H1 (cell line): Measurements from ENCODE around the gene GALNT6. TPM values are rescaled to one million over a fixed set of nuclear protein-coding genes. Genes with fewer than 3 reads are reported as not detected.

ENCODE experiments used
- CTCF ChIA-PET: fragments of 300-600 bp; sonication (Branson Sonifier 250); formaldehyde crosslinking; loops from one replicate; lab custom pipeline; 2021; ENCODE audit not compliant: partially characterized antibody; lab: Charles Lee
- POLR2A ChIA-PET: fragments of 300-600 bp; sonication (Branson Sonifier 250); formaldehyde crosslinking; loops from one replicate; lab custom pipeline; 2021; ENCODE audit warnings: inconsistent platforms; ENCODE audit not compliant: partially characterized antibody; lab: Charles Lee
- DNase-seq, 2 experiments: peaks; one replicate each; pipeline versions ENCODE4 v3.0.0 to v3.0.0-alpha.2; 2010 to 2022; ENCODE audit warnings: low spot score in 2 of 2, low read depth in 1 of 2, mixed read lengths in 1 of 2
- FAIRE-seq: peaks from 2 replicates; lab custom pipeline; 2011; peaks lifted over from hg19 to GRCh38; lab: Jason Lieb, UNC
- H2AFZ ChIP-seq: 2 replicates; pipeline ENCODE4 v1.8.1; 2012; ENCODE audit warnings: low read length, inconsistent platforms
- H2AK5ac ChIP-seq: 2 replicates; pipeline ENCODE4 v1.6.1; 2013; ENCODE audit warnings: low read depth, low read length
- H2BK120ac ChIP-seq: replicated peaks from 2 replicates; pipeline ENCODE3; 2013; ENCODE audit warnings: low read depth, low read length, inconsistent platforms
- H2BK12ac ChIP-seq: 2 replicates; pipeline ENCODE4 v1.6.1; 2013; ENCODE audit warnings: low read depth, low read length
- H2BK15ac ChIP-seq: 2 replicates; pipeline ENCODE4 v1.6.1; 2013; ENCODE audit warnings: low read length
- H2BK20ac ChIP-seq: 2 replicates; pipeline ENCODE4 v1.6.1; 2013; ENCODE audit warnings: low read length
- H2BK5ac ChIP-seq: 2 replicates; pipeline ENCODE4 v1.6.1; 2013; ENCODE audit warnings: low read depth, low read length
- H3K14ac ChIP-seq: 2 replicates; pipeline ENCODE4 v1.6.1; 2013; ENCODE audit warnings: inconsistent platforms; ENCODE audit not compliant: insufficient read length
- H3K18ac ChIP-seq: 2 replicates; pipeline ENCODE4 v1.6.1; 2013; ENCODE audit warnings: low read length; ENCODE audit errors: extremely low read depth
- H3K23ac ChIP-seq: 2 replicates; pipeline ENCODE4 v1.6.1; 2013; ENCODE audit warnings: inconsistent platforms; ENCODE audit not compliant: insufficient read length
- H3K23me2 ChIP-seq: 2 replicates; pipeline ENCODE4 v1.6.1; 2013; ENCODE audit warnings: low read depth, low read length
- H3K27ac ChIP-seq: 2 replicates; pipeline ENCODE4 v1.6.1; 2011; ENCODE audit warnings: low read depth, low read length, inconsistent platforms
- H3K27me3 ChIP-seq, 4 experiments: replicated peaks in 1 of 4; 1 replicate in 1 of 4; 2 replicates in 3 of 4; pipeline versions ENCODE4 v1.6.1 to v1.8.1; 2011 to 2013; ENCODE audit warnings: low read length in 3 of 4, mild to moderate bottlenecking in 3 of 4, inconsistent platforms in 2 of 4, mixed read lengths in 2 of 4, moderate library complexity in 1 of 4; ENCODE audit not compliant: control insufficient read depth in 3 of 4, insufficient read depth in 3 of 4; ENCODE audit errors: extremely low read depth in 1 of 4
- H3K36me3 ChIP-seq, 4 experiments: 2 replicates each; pipeline versions ENCODE4 v1.6.1 to v1.8.1; 2011 to 2013; ENCODE audit warnings: mild to moderate bottlenecking in 4 of 4, low read length in 3 of 4, moderate library complexity in 2 of 4, control low read depth in 1 of 4, inconsistent platforms in 1 of 4; ENCODE audit not compliant: insufficient read depth in 4 of 4, control insufficient read depth in 2 of 4
- H3K4ac ChIP-seq: replicated peaks from 2 replicates; pipeline ENCODE3; 2013; ENCODE audit warnings: low read length, low read depth, mixed read lengths, inconsistent platforms; ENCODE audit not compliant: insufficient read length
- H3K4me1 ChIP-seq, 4 experiments: replicated peaks in 1 of 4; 1 replicate in 1 of 4; 2 replicates in 3 of 4; pipeline versions ENCODE4 v1.6.1 to v1.8.1; 2011 to 2013; ENCODE audit warnings: low read length in 3 of 4, inconsistent platforms in 2 of 4, mixed read lengths in 1 of 4; ENCODE audit not compliant: insufficient read depth in 4 of 4, control insufficient read depth in 3 of 4
- H3K4me2 ChIP-seq, 2 experiments: 2 replicates each; pipeline versions ENCODE4 v1.6.1 to v1.8.1; 2011 to 2013; ENCODE audit warnings: low read depth in 2 of 2, low read length in 2 of 2, control low read depth in 1 of 2, inconsistent platforms in 1 of 2, mild to moderate bottlenecking in 1 of 2; ENCODE audit not compliant: insufficient read depth in 1 of 2
- H3K4me3 ChIP-seq, 4 experiments: fragments of 200-600, 300-600 bp in 1 of 4; sonication (generic), shearing (Covaris generic), sonication (Bioruptor Twin) in 1 of 4; 2 replicates each; pipeline versions ENCODE4 v1.5.1 to v1.8.1; 2011 to 2016; ENCODE audit warnings: low read length in 4 of 4, low read depth in 3 of 4, control low read depth in 2 of 4, inconsistent platforms in 2 of 4, mild to moderate bottlenecking in 2 of 4, mixed read lengths in 1 of 4, moderate library complexity in 1 of 4; ENCODE audit not compliant: insufficient read depth in 2 of 4; ENCODE audit errors: extremely low read depth in 1 of 4
- H3K56ac ChIP-seq: replicated peaks from 2 replicates; pipeline ENCODE3; 2013; ENCODE audit warnings: low read depth, mild to moderate bottlenecking, mixed read lengths, low read length, inconsistent platforms; ENCODE audit not compliant: insufficient read length
- H3K79me1 ChIP-seq: 2 replicates; pipeline ENCODE4 v1.6.1; 2013; ENCODE audit warnings: low read depth, low read length, control low read depth
- H3K79me2 ChIP-seq, 2 experiments: 2 replicates each; pipeline versions ENCODE4 v1.6.1 to v1.8.1; 2012 to 2013; ENCODE audit warnings: low read length in 2 of 2, mild to moderate bottlenecking in 2 of 2, inconsistent platforms in 1 of 2; ENCODE audit not compliant: insufficient read depth in 2 of 2, control insufficient read depth in 1 of 2
- H3K9ac ChIP-seq, 4 experiments: replicated peaks in 1 of 4; 1 replicate in 1 of 4; 2 replicates in 3 of 4; pipeline versions ENCODE4 v1.6.1 to v1.8.1; 2011 to 2013; ENCODE audit warnings: low read depth in 3 of 4, low read length in 3 of 4, control low read depth in 2 of 4, mild to moderate bottlenecking in 2 of 4, moderate library complexity in 2 of 4, inconsistent platforms in 1 of 4; ENCODE audit errors: extremely low read depth in 1 of 4
- H3K9me3 ChIP-seq, 2 experiments: 2 replicates each; pipeline versions ENCODE4 v1.6.1 to v1.8.1; 2012 to 2013; ENCODE audit warnings: mild to moderate bottlenecking in 2 of 2, moderate library complexity in 2 of 2, control low read depth in 1 of 2, inconsistent platforms in 1 of 2, low read depth in 1 of 2, low read length in 1 of 2, mixed read lengths in 1 of 2; ENCODE audit not compliant: insufficient read depth in 2 of 2
- H4K20me1 ChIP-seq, 2 experiments: replicated peaks in 1 of 2; 2 replicates each; pipeline versions ENCODE3 to v1.8.1; 2011 to 2013; ENCODE audit warnings: inconsistent platforms in 2 of 2, low read length in 2 of 2, mild to moderate bottlenecking in 1 of 2; ENCODE audit not compliant: insufficient read depth in 2 of 2, control insufficient read depth in 1 of 2
- H4K5ac ChIP-seq: 2 replicates; pipeline ENCODE4 v1.6.1; 2013; ENCODE audit warnings: low read length, low read depth, mixed read lengths, inconsistent platforms; ENCODE audit not compliant: insufficient read length
- H4K8ac ChIP-seq: 2 replicates; pipeline ENCODE4 v1.8.0; 2013; ENCODE audit warnings: mild to moderate bottlenecking, moderate library complexity, low read length, inconsistent platforms; ENCODE audit not compliant: insufficient read depth; ENCODE audit errors: extremely low read depth
- H4K91ac ChIP-seq: replicated peaks from 2 replicates; pipeline ENCODE3; 2013; ENCODE audit warnings: low read length, mixed read lengths, inconsistent platforms; ENCODE audit not compliant: insufficient read length
- SAP30 ChIP-seq: fragments of 300-600 bp; sonication (generic); IDR thresholded peaks from 2 replicates; pipeline ENCODE4 v1.7.1; 2012; ENCODE audit warnings: low read length, moderate library complexity, mild to moderate bottlenecking, inconsistent platforms; ENCODE audit not compliant: insufficient read depth, insufficient replicate concordance
- WGBS, 2 experiments: shearing (Covaris generic) in 1 of 2; methylation state at CpG; one replicate each; pipeline versions ENCODE4 v1.1.6 to v1.1.7; 2013 to 2015; ENCODE audit warnings: low lambda C conversion rate in 2 of 2, mixed read lengths in 2 of 2, inconsistent platforms in 1 of 2, low coverage in 1 of 2, missing lambda C conversion rate in 1 of 2; ENCODE audit not compliant: insufficient replicate concordance in 2 of 2, insufficient coverage in 1 of 2, insufficient read length in 1 of 2; ENCODE audit errors: extremely low coverage in 1 of 2, missing lambda C conversion rate in 1 of 2; 5-methylcytosine and 5-hydroxymethylcytosine counted together
- polyA plus RNA-seq, 7 experiments: library from polyadenylated mRNA; depleted of rRNA in 3 of 7; stranded (reverse) in 5 of 7; unstranded in 2 of 7; fragments of >200 nt in 5 of 7; fragments of 200-250 nt in 2 of 7; gene quantifications; 1 replicate in 5 of 7; 2 replicates in 1 of 7; 4 replicates in 1 of 7; pipeline versions ENCODE4 v1.2.1 to v1.2.3, GENCODE V29; 2011 to 2013; ENCODE audit warnings: missing spikeins in 2 of 7, mixed read lengths in 2 of 7
- total RNA-seq: library from RNA; stranded (reverse); fragmentation: NEBNext Ultra II Directional; extraction: Animal tissue kit (Norgen Biotek cat#: 25700); gene quantifications from 2 replicates; pipeline ENCODE4 v1.2.1, GENCODE V29; 2021

The GALNT6 gene
- total and polyA plus RNA-seq, 2 of the 8 experiments (the other 6 are each of a cell fraction or from before 2014, with no cell fraction given), result 5.8 to 10.7 TPM

DNA sequence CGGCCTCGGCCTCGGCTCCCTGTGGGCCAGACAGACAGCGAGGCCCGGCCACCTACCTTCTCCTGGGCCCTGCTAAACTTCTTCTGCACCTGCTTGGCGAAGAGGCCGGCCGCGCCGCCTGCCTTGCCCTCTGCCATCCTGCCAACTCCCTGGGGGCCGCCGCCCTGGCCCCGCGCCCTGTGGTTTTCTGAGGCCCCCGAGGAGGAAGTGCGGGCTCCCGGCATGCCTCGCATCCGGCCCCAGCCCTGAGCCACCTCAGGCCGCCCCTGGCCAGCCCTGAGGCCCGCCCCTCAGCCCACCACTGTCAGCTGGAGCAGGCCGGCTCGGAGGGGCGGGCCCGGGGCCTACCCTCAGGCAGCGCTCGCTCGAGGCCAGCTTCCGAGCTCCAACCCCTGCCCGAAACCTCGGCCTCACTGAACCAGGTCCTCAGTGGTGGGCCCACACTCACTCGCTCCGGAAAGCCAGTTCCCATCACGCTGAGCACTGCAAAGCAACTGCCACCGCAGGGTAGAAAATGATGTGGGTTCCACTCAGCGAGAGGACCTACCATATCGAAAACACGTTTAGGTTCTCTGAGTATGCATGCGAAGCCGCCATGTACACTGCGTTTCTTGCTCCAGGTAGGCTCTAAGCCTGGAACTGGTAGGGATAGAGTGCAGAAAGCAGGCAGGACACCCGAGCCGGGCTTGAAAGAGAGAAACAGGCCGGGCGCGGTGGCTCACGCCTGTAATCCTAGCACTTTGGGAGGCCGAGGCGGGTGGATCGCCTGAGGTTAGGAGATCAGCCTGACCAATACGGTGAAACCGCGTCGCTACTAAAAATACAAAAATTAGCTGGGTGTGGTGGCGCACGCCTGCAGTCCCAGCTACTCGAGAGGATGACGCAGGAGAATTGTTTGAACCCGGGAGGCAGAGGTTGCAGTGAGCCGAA lies 67.0 kb downstream of the GALNT6 start, which contains the start of gene BIN2:
Gene BIN2, minus strand, starts transcription at position 209 of the 930 bp plus-strand sequence. Its CDS starts 72 bp downstream, at position 137.
- H3K36me3 ChIP-seq, result no peaks in the 10 kb centered on the region
- no peaks in the 10 kb centered on the region for H3K79me2 ChIP-seq
- H3K27me3 ChIP-seq, result no peaks in the 10 kb centered on the region; a peak in 1 of 7 replicates
- H2BK5ac ChIP-seq, result no peak within 1 kb of the TSS
- 96% methylated on average over 43 of the region's 60 CpGs; no CpG with 5 or more reads in 1 of the 2 experiments for WGBS, 2 experiments
- H3K9me3 ChIP-seq, result no peaks in the 10 kb centered on the region
- no peaks in the 10 kb centered on the region for H4K20me1 ChIP-seq
- H4K5ac ChIP-seq, result no peak within 1 kb of the TSS
- no peak within 1 kb of the TSS for H3K14ac ChIP-seq
- H3K27ac ChIP-seq, result no peak within 1 kb of the TSS
- H3K4me1 ChIP-seq, result peaks cover 2 to 10% (median 4%) of the 10 kb centered on the region in 4 experiments; a peak in 6 of 7 replicates
- ChIA-PET POLR2A (no interaction called here), CTCF (interaction anchor here (7.0 kb wide), 1 partner anchor 17 kb away, joined by 45 read pairs; no protein-coding TSS in a partner anchor)
- H2BK20ac ChIP-seq, result peak within 1 kb of the TSS; percentile 40; the same call in 1 of the 2 replicates
- no peak within 1 kb of the TSS for H2BK120ac ChIP-seq
- H2AFZ ChIP-seq, result peak within 1 kb of the TSS; percentile 58; the same call in 1 of the 2 replicates
- H3K4me3 ChIP-seq, result no peak within 1 kb of the TSS
- no peak within 1 kb of the TSS for H2AK5ac ChIP-seq
- no peak within 1 kb of the TSS for H3K56ac ChIP-seq
- no peak within 1 kb of the TSS for H3K9ac ChIP-seq
- FAIRE-seq, result no peak
- H3K18ac ChIP-seq, result peak within 1 kb of the TSS; percentile 80
- H3K23ac ChIP-seq, result no peak within 1 kb of the TSS
- no peak for DNase-seq
- no peak within 1 kb of the TSS for H3K4me2 ChIP-seq
- no peak within 1 kb of the TSS; the same call in 1 of the 2 replicates for H2BK15ac ChIP-seq
- peak within 1 kb of the TSS; percentile 88; the same call in 1 of the 2 replicates for H2BK12ac ChIP-seq
- no peaks in the 10 kb centered on the region for H3K23me2 ChIP-seq
- no peak within 1 kb of the TSS for H3K4ac ChIP-seq
- no peak within 1 kb of the TSS for H4K8ac ChIP-seq
- no peak for TF ChIP-seq SAP30
- no peaks in the 10 kb centered on the region for H3K79me1 ChIP-seq
- peak within 1 kb of the TSS; percentile 22 for H4K91ac ChIP-seq
